Mucosa of stomach (tissue), 1 donor: ENCODE results near the gene STOML3.

Experiments
- H3K27me3 ChIP-seq: one replicate; pipeline ENCODE4 v1.7.0; 2013; ENCODE audit warnings: mild to moderate bottlenecking, low read length; ENCODE audit not compliant: control insufficient read depth, insufficient read depth
- H3K36me3 ChIP-seq: one replicate; pipeline ENCODE4 v1.7.0; 2013; ENCODE audit warnings: low read length; ENCODE audit not compliant: control insufficient read depth, insufficient read depth
- H3K4me1 ChIP-seq: one replicate; pipeline ENCODE4 v1.7.0; 2013; ENCODE audit warnings: mild to moderate bottlenecking, low read length; ENCODE audit not compliant: control insufficient read depth, insufficient read depth
- H3K4me3 ChIP-seq: one replicate; pipeline ENCODE4 v1.7.0; 2013; ENCODE audit warnings: low read length
- H3K9ac ChIP-seq: one replicate; pipeline ENCODE4 v1.7.0; 2013; ENCODE audit warnings: mild to moderate bottlenecking, low read length, moderate library complexity
- H3K9me3 ChIP-seq: one replicate; pipeline ENCODE4 v1.7.0; 2013; ENCODE audit warnings: mild to moderate bottlenecking, low read length, moderate library complexity; ENCODE audit not compliant: control insufficient read depth
- donor health status: Pancreatic carcinoma.

Gene STOML3

GRCh38 chr13:38990693-38991092 is at the start of gene STOML3:
STOML3 (minus strand) TSS chr13:38990831; CDS start chr13:38990721, 110 bp downstream.
- no peaks in the 10 kb centered on the region for H3K27me3 ChIP-seq
- H3K9ac ChIP-seq: no peak within 1 kb of the TSS
- H3K4me3 ChIP-seq: no peak within 1 kb of the TSS
- H3K9me3 ChIP-seq: no peaks in the 10 kb centered on the region
- H3K36me3 ChIP-seq: no peaks in the 10 kb centered on the region
- no peaks in the 10 kb centered on the region for H3K4me1 ChIP-seq

- H3K9ac ChIP-seq: no peak overlapping the region
- H3K4me1 ChIP-seq: peaks cover 5% of the 10 kb centered on the region
- no peaks in the 10 kb centered on the region for H3K27me3 ChIP-seq
- H3K9me3 ChIP-seq: no peaks in the 10 kb centered on the region
- H3K4me3 ChIP-seq: no peak overlapping the region
- H3K36me3 ChIP-seq: no peaks in the 10 kb centered on the region
Measured at GRCh38 chr13:39040206-39040605, 49.6 kb upstream of the STOML3 start.

- H3K9me3 ChIP-seq: no peaks in the 10 kb centered on the region
- H3K27me3 ChIP-seq: no peaks in the 10 kb centered on the region
- no peaks in the 10 kb centered on the region for H3K36me3 ChIP-seq
- peaks cover 8% of the 10 kb centered on the region for H3K4me1 ChIP-seq
- peak overlapping the region; percentile 100 for H3K4me3 ChIP-seq
- H3K9ac ChIP-seq: peak overlapping the region; percentile 96
Measured at GRCh38 chr13:39039041-39039440, 48.4 kb upstream of the STOML3 start.

- H3K4me1 ChIP-seq: peaks cover 8% of the 10 kb centered on the region
- peak overlapping the region; percentile 96 for H3K9ac ChIP-seq
- H3K4me3 ChIP-seq: peak overlapping the region; percentile 100
- H3K9me3 ChIP-seq: no peaks in the 10 kb centered on the region
- no peaks in the 10 kb centered on the region for H3K27me3 ChIP-seq
- no peaks in the 10 kb centered on the region for H3K36me3 ChIP-seq
Measured at GRCh38 chr13:39038569-39039030, 48.0 kb upstream of the STOML3 start.

GRCh38 chr13:39037880-39038568 is 47.4 kb upstream of the STOML3 start, which contains the start of the genes NHLRC3 and PROSER1:
NHLRC3 (plus strand) TSS chr13:39038456; CDS start chr13:39038640, 184 bp downstream.
PROSER1 (minus strand) TSS chr13:39038089; CDS start chr13:39037242, 847 bp downstream.
- Histone ChIP-seq H3K4me3 (peak within 1 kb of the TSS; percentile 100), H3K9me3 (no peaks in the 10 kb centered on the region), H3K27me3 (no peaks in the 10 kb centered on the region), H3K4me1 (peaks cover 8% of the 10 kb centered on the region), H3K9ac (peak within 1 kb of the TSS; percentile 96), H3K36me3 (no peaks in the 10 kb centered on the region)

GRCh38 chr13:39037410-39037879 is 46.8 kb upstream of the STOML3 start:
- H3K9me3 ChIP-seq: no peaks in the 10 kb centered on the region
- H3K4me3 ChIP-seq: peak overlapping the region; percentile 100
- peak overlapping the region; percentile 96 for H3K9ac ChIP-seq
- H3K27me3 ChIP-seq: no peaks in the 10 kb centered on the region
- H3K4me1 ChIP-seq: peaks cover 8% of the 10 kb centered on the region
- H3K36me3 ChIP-seq: no peaks in the 10 kb centered on the region

- no peaks in the 10 kb centered on the region for H3K9me3 ChIP-seq
- peak overlapping the region; percentile 100 for H3K4me3 ChIP-seq
- peak overlapping the region; percentile 96 for H3K9ac ChIP-seq
- no peaks in the 10 kb centered on the region for H3K27me3 ChIP-seq
- H3K4me1 ChIP-seq: peaks cover 8% of the 10 kb centered on the region
- no peaks in the 10 kb centered on the region for H3K36me3 ChIP-seq
Measured at GRCh38 chr13:39036212-39036611, 45.6 kb upstream of the STOML3 start.

GRCh38 chr13:39035799-39036198 is 45.2 kb upstream of the STOML3 start:
- Histone ChIP-seq H3K36me3 (no peaks in the 10 kb centered on the region), H3K4me1 (peaks cover 8% of the 10 kb centered on the region), H3K9ac (peak overlapping the region; percentile 96), H3K4me3 (no peak overlapping the region), H3K9me3 (no peaks in the 10 kb centered on the region), H3K27me3 (no peaks in the 10 kb centered on the region)

- H3K36me3 ChIP-seq: no peaks in the 10 kb centered on the region
- H3K9me3 ChIP-seq: no peaks in the 10 kb centered on the region
- no peak overlapping the region for H3K4me3 ChIP-seq
- no peaks in the 10 kb centered on the region for H3K27me3 ChIP-seq
- peaks cover 8% of the 10 kb centered on the region for H3K4me1 ChIP-seq
- no peak overlapping the region for H3K9ac ChIP-seq
Measured at GRCh38 chr13:39035204-39035603, 44.6 kb upstream of the STOML3 start.

- Histone ChIP-seq H3K4me3 (no peak overlapping the region), H3K9me3 (no peaks in the 10 kb centered on the region), H3K27me3 (no peaks in the 10 kb centered on the region), H3K9ac (no peak overlapping the region), H3K36me3 (no peaks in the 10 kb centered on the region), H3K4me1 (peaks cover 4% of the 10 kb centered on the region)
Measured at GRCh38 chr13:39034085-39034484, 43.5 kb upstream of the STOML3 start.

- H3K36me3 ChIP-seq: peaks cover 5% of the 10 kb centered on the region
- H3K9me3 ChIP-seq: no peaks in the 10 kb centered on the region
- H3K9ac ChIP-seq: no peak overlapping the region
- no peaks in the 10 kb centered on the region for H3K27me3 ChIP-seq
- H3K4me1 ChIP-seq: peaks cover 3% of the 10 kb centered on the region
- no peak overlapping the region for H3K4me3 ChIP-seq
Measured at GRCh38 chr13:39032150-39032549, 41.5 kb upstream of the STOML3 start.

- Histone ChIP-seq H3K4me3 (no peak overlapping the region), H3K9me3 (no peaks in the 10 kb centered on the region), H3K9ac (no peak overlapping the region), H3K36me3 (peaks cover 5% of the 10 kb centered on the region), H3K4me1 (no peaks in the 10 kb centered on the region), H3K27me3 (no peaks in the 10 kb centered on the region)
Measured at GRCh38 chr13:39025433-39025839, 34.8 kb upstream of the STOML3 start.
